HG03159 (cell line): Measurements from ENCODE around the gene TRIM41.
"Not testable (repeated sequence)": the region's sequence is repeated elsewhere in the genome, so short reads cannot be mapped to it uniquely, and the experiment has no call there.

Source experiments
- ATAC-seq: cut with Tn5 transposase; IDR thresholded peaks from one replicate; pipeline ENCODE4 v1.9.1; 2021; ENCODE audit warnings: mild to moderate bottlenecking, moderate library complexity; ENCODE audit not compliant: unreplicated experiment

Gene TRIM41

GRCh38 chr5:181223058-181223728, at the start of gene TRIM41:
TRIM41 (plus strand) TSS chr5:181223281; CDS start chr5:181224000, 719 bp downstream.
- peak; percentile 65 for ATAC-seq

DNA sequence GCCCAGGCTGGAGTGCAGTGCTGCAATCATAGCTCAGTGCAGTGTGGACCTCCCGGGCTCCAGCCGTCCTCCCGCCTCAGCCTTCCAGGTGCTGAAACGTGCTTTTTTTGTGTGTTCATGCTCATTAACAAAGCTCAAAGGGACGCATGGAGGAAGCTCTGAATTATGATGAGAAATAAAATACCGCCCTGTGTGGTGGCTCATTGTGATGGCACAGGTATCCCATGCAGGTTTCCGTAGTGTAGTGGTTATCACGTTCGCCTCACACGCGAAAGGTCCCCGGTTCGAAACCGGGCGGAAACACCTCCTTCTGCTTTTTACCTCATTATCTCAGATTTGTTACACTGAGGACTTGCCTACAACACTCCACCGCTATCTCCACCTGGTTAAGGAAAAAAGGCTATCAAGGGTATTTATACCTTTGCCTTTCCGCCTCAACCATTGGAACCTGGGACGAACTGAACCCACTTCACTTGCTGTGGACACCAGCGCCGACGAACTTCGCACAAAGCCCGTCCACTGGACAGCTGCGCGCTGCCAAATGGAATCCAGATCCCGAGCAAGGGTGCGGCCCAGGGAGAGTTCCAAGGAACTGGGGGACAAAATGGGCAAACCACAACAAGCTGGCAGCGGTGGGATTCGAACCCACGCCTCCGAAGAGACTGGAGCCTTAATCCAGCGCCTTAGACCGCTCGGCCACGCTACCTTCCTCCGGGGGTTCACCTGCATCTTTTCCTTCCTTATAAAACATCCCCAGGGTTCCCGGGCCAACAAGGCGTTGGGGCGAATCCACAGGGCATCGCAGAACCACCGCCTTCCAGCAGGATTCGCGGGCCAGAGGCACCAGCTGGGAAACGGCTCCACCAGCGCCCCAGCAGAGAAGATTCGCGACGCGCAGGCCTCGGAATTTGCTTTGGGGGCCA, 49.4 kb upstream of the TRIM41 start:
- peak; percentile 44 for ATAC-seq

GRCh38 chr5:181176254-181176952, 46.7 kb upstream of the TRIM41 start:
- no peak for ATAC-seq

- not testable (repeated sequence) for ATAC-seq
These were observed 45.5 kb upstream of the TRIM41 start for GRCh38 chr5:181177559-181177958.

DNA sequence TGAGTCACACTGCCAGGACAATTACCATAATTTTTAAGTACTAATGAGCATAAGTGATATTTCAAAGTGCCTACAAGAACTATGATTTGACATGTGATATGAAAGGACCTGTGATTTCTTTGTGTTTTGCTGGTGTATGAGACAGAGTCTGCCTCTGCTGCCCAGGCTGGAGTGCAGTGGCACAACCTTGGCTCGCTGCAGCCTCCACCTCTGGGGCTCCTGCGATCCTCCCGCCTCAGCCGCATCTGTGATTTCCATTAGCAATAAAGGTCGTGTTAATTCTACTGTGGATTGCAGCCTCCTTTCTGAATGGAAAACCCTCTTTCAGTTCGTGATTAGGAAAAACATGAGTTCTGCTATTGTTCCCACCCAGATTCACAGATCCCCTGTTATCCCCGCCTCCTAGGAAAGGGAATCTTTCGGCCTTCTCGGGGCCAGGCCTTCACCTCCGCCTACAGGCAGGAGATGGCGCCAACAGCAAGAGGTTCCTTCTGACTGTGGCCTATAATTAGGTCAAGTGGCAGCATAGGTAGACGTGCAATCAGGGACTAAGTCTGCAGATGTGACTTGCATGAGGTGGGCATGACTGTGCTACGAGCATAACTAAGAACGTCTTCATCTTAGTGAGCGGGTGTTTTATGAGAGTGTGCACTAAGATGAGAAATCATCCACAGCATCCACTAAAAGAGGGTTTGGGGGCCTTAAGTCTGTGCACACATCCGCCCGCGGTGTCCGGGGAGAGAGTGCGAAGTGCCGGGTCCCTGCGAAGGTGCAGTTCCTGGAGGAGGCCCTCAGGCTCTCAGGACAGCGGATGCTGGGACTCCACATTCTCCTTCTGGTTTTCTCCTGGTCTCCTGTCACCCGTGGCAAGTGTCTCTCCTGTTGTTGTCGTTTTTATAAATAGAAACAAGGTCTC, 41.2 kb upstream of the TRIM41 start:
- ATAC-seq = peak; percentile 50

- no peak for ATAC-seq
These were observed 40.4 kb upstream of the TRIM41 start for GRCh38 chr5:181182651-181183050.

- ATAC-seq = no peak
These were observed 38.2 kb upstream of the TRIM41 start for GRCh38 chr5:181184845-181185216.

GRCh38 chr5:181185560-181185959, 37.5 kb upstream of the TRIM41 start:
- no peak for ATAC-seq

- no peak for ATAC-seq
These were observed 37.1 kb upstream of the TRIM41 start for GRCh38 chr5:181186022-181186421.

DNA sequence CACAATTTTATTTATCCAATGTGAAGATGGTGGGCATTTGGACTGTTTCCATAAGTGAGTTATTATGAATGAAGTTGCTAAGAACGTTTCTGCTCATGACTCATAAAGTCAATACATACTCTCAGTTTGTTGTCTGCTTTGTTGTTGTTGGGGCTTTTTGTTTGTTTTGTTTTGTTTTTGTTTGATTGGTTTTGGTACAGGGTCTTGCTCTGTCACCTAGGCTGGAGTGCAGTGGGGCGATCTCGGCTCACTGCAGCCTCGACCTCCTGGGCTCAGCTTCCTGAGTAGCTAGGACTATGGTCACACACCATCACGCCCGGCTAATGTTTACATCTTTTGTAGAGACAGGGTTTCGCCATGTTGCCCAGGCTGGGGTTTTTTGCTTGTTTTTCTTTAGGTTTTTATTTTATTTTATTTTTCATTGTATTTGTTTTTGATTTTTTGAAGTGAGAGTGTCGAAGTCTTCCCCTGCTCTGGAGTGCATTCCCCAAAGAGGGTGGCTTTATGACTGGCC, 36.0 kb upstream of the TRIM41 start:
- no peak for ATAC-seq

DNA sequence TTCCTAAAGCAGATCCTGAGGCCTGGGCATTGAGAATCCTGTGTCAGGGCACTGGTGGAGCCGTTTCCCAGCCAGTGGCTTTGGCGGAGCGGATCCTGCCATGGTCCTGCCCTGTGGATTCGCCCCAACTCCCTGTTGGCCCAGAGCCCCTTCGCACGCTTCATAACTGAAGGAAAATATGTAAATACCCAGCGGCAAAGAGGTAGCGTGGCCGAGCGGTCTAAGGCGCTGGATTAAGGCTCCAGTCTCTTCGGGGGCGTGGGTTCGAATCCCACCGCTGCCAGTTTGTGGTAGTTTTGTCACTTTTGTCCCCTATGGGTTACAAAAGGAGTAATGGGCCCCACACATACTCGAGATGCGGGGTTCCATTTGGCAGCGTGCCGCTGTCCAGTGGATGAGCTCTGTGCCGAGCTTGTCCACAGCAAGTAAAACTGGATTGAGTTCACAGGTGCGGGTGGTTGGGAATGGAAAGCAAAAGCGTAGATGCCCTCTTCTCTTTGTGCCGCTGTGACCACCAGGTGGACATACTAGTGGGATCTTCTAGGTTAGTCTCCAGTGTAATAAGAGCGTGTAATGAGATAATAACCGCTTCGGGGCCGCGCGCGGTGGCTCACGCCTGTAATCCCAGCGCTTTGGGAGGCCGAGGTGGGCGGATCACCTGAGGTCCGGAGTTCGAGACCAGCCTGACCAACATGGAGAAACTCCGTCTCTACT, 35.4 kb upstream of the TRIM41 start:
- ATAC-seq = no peak

GRCh38 chr5:181188700-181189362, 34.2 kb upstream of the TRIM41 start:
- no peak for ATAC-seq

- ATAC-seq = no peak
These were observed 33.6 kb upstream of the TRIM41 start for GRCh38 chr5:181189363-181189961.

DNA sequence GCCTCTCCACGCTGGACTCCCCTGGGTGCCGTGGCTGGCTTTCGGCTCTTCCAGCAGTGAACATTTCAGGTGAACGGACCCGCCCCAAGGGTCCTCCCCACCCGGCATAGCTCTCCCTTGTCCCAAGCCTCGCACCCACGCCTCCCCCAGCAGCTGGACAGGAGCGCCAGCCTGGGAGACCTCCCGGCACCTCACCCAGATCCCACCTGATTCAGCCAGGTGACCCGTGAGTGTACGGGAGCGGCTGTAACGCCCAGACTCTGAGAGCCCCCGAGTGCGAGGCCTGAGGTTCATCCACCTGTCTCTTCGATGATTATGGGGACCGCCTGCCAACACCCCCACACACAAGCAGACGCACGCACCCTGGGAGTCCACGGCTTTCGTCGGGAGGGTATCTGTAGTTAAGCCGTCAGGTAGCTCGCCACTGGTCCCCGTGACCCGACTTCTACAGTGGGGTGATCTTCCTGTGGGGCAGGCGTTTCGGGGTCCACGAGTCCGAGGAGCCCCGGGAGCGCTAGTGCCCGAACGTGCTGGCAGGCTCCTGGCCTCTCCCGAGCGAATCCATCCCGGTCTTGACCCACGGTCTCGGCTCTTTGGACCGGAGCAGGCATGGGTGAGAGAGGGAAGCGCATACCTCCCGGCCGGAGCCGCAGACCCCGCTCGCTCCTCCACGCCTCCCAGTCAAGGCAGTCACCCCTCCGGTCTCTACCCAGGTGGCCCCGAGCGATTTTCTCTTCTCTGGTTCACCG, 32.9 kb upstream of the TRIM41 start:
- ATAC-seq = peak; percentile 2

- peak; percentile 5 for ATAC-seq
These were observed 32.2 kb upstream of the TRIM41 start for GRCh38 chr5:181190711-181191525.

DNA sequence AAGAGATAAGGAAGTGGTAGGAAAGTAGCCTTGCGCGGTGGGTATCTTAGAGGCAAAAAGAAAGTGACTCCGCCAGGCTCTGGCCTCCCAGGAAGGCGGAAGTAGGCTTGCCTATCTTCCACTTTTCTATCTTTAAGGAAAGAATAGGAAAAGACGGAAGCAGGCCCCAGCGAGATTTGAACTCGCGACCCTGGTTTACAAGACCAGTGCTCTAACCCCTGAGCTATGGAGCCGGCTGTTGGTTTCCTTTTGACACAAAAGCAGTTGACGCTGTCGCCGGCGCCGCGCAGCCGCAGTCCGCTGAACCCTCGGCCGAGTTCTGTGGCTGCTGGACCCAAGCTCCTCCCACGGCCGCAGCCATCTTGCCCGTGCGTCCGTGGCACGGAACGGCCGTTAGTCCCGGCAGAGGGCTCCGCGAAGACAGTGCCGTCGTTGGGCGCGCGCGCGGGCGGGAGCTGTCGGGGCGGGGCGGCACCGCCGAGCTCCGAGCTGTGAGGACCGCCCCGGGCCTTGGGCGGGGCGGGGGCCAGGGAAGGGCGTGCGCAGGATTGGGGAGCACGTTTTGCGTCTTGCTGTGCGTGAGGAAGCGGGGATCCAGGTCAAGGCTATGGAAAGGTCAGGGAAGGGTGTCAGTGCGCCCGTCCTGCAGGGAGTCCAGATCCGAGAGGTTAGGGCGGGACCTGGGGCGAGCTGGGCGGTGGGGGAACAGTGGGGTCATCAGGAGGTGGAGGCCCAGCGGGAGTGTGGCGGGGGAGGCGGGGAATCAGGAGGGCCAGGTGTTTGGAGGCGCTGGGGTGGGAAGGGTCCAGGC, 31.4 kb upstream of the TRIM41 start:
- peak; percentile 51 for ATAC-seq
